ENCODE data around the gene VTCN1.
"Not testable (repeated sequence)": the region's sequence is repeated elsewhere in the genome, so short reads cannot be mapped to it uniquely, and the experiment has no call there.

Gene VTCN1

GRCh38 chr1:117210831-117211261 lies at the start of gene VTCN1:
Gene VTCN1, minus strand, starts transcription at chr1:117210927. Its CDS starts 72 bp downstream, at chr1:117210855.
- DNase-seq: no peak

GRCh38 chr1:117258791-117259190 lies 48.1 kb upstream of the VTCN1 start:
- DNase-seq: no peak

GRCh38 chr1:117258075-117258474 lies 47.3 kb upstream of the VTCN1 start:
- DNase-seq: not testable (repeated sequence)

- no peak for DNase-seq
These were observed 46.6 kb upstream of the VTCN1 start for GRCh38 chr1:117257291-117257690.

- no peak for DNase-seq
These were observed 39.4 kb upstream of the VTCN1 start for GRCh38 chr1:117250061-117250606.

GRCh38 chr1:117244971-117245370 lies 34.2 kb upstream of the VTCN1 start:
- DNase-seq: no peak

- DNase-seq: no peak
These were observed 33.6 kb upstream of the VTCN1 start for GRCh38 chr1:117244306-117244705.

- no peak for DNase-seq
These were observed 30.8 kb upstream of the VTCN1 start for GRCh38 chr1:117241512-117241911.

- DNase-seq: no peak
These were observed 29.8 kb upstream of the VTCN1 start for GRCh38 chr1:117240547-117240946.

- DNase-seq: no peak
These were observed 28.7 kb upstream of the VTCN1 start for GRCh38 chr1:117239467-117239866.

GRCh38 chr1:117237726-117238381 lies 27.1 kb upstream of the VTCN1 start:
- peak; percentile 41 to 60 for DNase-seq

GRCh38 chr1:117235863-117236465 lies 25.2 kb upstream of the VTCN1 start:
- DNase-seq: no peak

- no peak for DNase-seq
These were observed 21.8 kb upstream of the VTCN1 start for GRCh38 chr1:117232531-117232930.

- peak; percentile 9 to 31 for DNase-seq
These were observed 21.1 kb upstream of the VTCN1 start for GRCh38 chr1:117231748-117232373.

- no peak for DNase-seq
These were observed 20.6 kb upstream of the VTCN1 start for GRCh38 chr1:117231312-117231711.

- no peak for DNase-seq
These were observed 18.5 kb upstream of the VTCN1 start for GRCh38 chr1:117229217-117229616.

- DNase-seq: no peak
These were observed 15.2 kb upstream of the VTCN1 start for GRCh38 chr1:117225931-117226330.

GRCh38 chr1:117216718-117217117 lies 6.0 kb upstream of the VTCN1 start:
- no peak for DNase-seq

- DNase-seq: no peak
These were observed 5.2 kb upstream of the VTCN1 start for GRCh38 chr1:117215733-117216462.

- no peak for DNase-seq
These were observed 4.3 kb upstream of the VTCN1 start for GRCh38 chr1:117215019-117215418.

- DNase-seq: no peak
These were observed 2.3 kb upstream of the VTCN1 start for GRCh38 chr1:117213046-117213445.

GRCh38 chr1:117210386-117210785 lies 341 bp downstream of the VTCN1 start:
- no peak for DNase-seq

- DNase-seq: no peak
These were observed 1.6 kb downstream of the VTCN1 start for GRCh38 chr1:117209094-117209493.
